GM23338 (cell line): Measurements from ENCODE around the gene GAREM1. TPM values are rescaled to one million over a fixed set of nuclear protein-coding genes. Genes with fewer than 3 reads are reported as not detected.

Source experiments
- ATAC-seq: fragments of 200-7000 bp; cut with Tn5 transposase; 3 replicates; pipeline ENCODE4 v1.9.1; 2020
- DNase-seq: peaks from one replicate; pipeline ENCODE4 v3.0.0-alpha.2; 2015; ENCODE audit warnings: low spot score
- H2AFZ ChIP-seq: fragments of 200-600 bp; sonication (generic); 2 replicates; pipeline ENCODE4 v1.8.0; 2016; ENCODE audit warnings: antibody characterized with exemption, mild to moderate bottlenecking, moderate library complexity
- H3F3A ChIP-seq: fragments of 200-600 bp; sonication (generic); replicated peaks from 2 replicates; pipeline ENCODE4 v1.8.0; 2017; ENCODE audit warnings: antibody characterized with exemption, mixed run types, low read depth
- H3K27ac ChIP-seq: fragments of 200-600 bp; sonication (generic); 2 replicates; pipeline ENCODE4 v1.6.1; 2016; ENCODE audit warnings: low read depth
- H3K27me3 ChIP-seq: fragments of 200-600 bp; sonication (generic); 2 replicates; pipeline ENCODE4 v1.8.0; 2016; ENCODE audit warnings: mild to moderate bottlenecking, mixed run types, moderate library complexity; ENCODE audit not compliant: insufficient read depth
- H3K36me3 ChIP-seq: fragments of 200-600 bp; sonication (generic); 2 replicates; pipeline ENCODE4 v1.8.0; 2016; ENCODE audit warnings: mild to moderate bottlenecking; ENCODE audit not compliant: insufficient read depth
- H3K4me1 ChIP-seq: fragments of 200-600 bp; sonication (generic); 2 replicates; pipeline ENCODE4 v1.8.0; 2016; ENCODE audit warnings: mild to moderate bottlenecking, moderate library complexity; ENCODE audit not compliant: insufficient read depth
- H3K4me2 ChIP-seq: fragments of 200-600 bp; sonication (generic); 2 replicates; pipeline ENCODE4 v1.7.1; 2017; ENCODE audit warnings: mixed run types
- H3K4me3 ChIP-seq: fragments of 200-600 bp; sonication (generic); 2 replicates; pipeline ENCODE4 v1.6.1; 2016; ENCODE audit warnings: mixed run types
- H3K79me2 ChIP-seq: fragments of 200-600 bp; sonication (generic); replicated peaks from 2 replicates; pipeline ENCODE4 v1.8.0; 2017; ENCODE audit warnings: mild to moderate bottlenecking; ENCODE audit not compliant: insufficient read depth
- H3K9me2 ChIP-seq: fragments of 200-600 bp; sonication (generic); 2 replicates; pipeline ENCODE4 v1.8.0; 2017; ENCODE audit not compliant: insufficient read depth
- H4K20me1 ChIP-seq: fragments of 200-600 bp; sonication (generic); replicated peaks from 2 replicates; pipeline ENCODE4 v1.8.0; 2017; ENCODE audit warnings: mild to moderate bottlenecking; ENCODE audit not compliant: insufficient read depth
- H3K27ac Mint-ChIP-seq: 2 replicates; pipeline ENCODE4 v1.8.0; 2020; ENCODE audit warnings: inconsistent platforms, mild to moderate bottlenecking, moderate library complexity, mixed read lengths
- H3K27me3 Mint-ChIP-seq: 3 replicates; pipeline ENCODE4 v1.8.0; 2022; ENCODE audit warnings: low read depth, mild to moderate bottlenecking, moderate library complexity, mixed read lengths, inconsistent platforms; ENCODE audit not compliant: insufficient read depth, poor library complexity
- H3K36me3 Mint-ChIP-seq: 3 replicates; pipeline ENCODE4 v1.8.0; 2021; ENCODE audit warnings: low read depth, mild to moderate bottlenecking, inconsistent platforms, moderate library complexity, mixed read lengths
- H3K4me1 Mint-ChIP-seq: 3 replicates; pipeline ENCODE4 v1.8.0; 2020; ENCODE audit warnings: mild to moderate bottlenecking, inconsistent platforms, mixed read lengths
- H3K4me3 Mint-ChIP-seq: 3 replicates; pipeline ENCODE4 v1.8.0; 2021; ENCODE audit warnings: moderate library complexity, mild to moderate bottlenecking, inconsistent platforms, mixed read lengths
- H3K9me3 Mint-ChIP-seq: 3 replicates; pipeline ENCODE4 v1.8.0; 2020; ENCODE audit warnings: moderate library complexity, mild to moderate bottlenecking, inconsistent platforms, mixed read lengths
- CREB1 ChIP-seq: fragments of 250-450 bp; sonication (Bioruptor Pico); IDR thresholded peaks from 2 replicates; pipeline ENCODE4 v1.5.0; 2020; ENCODE audit warnings: low read depth, mild to moderate bottlenecking, moderate library complexity
- EZH2 ChIP-seq: fragments of 200-600 bp; sonication (generic); IDR thresholded peaks from one replicate; pipeline ENCODE4 v1.8.0; 2017; ENCODE audit warnings: antibody characterized with exemption, mild to moderate bottlenecking, low read depth; ENCODE audit not compliant: unreplicated experiment
- EZH2phosphoT487 ChIP-seq: fragments of 200-600 bp; sonication (generic); IDR thresholded peaks from one replicate; pipeline ENCODE4 v1.8.1; 2018; ENCODE audit warnings: antibody characterized with exemption; ENCODE audit not compliant: unreplicated experiment
- JUNB ChIP-seq: IDR thresholded peaks from one replicate; pipeline ENCODE4 v1.6.1; 2016; ENCODE audit warnings: antibody characterized with exemption; ENCODE audit not compliant: unreplicated experiment
- POLR2AphosphoS5 ChIP-seq: IDR thresholded peaks from 2 replicates; pipeline ENCODE4 v1.6.1; 2016; ENCODE audit warnings: antibody characterized with exemption, low read depth
- STAT1 ChIP-seq: IDR thresholded peaks from one replicate; pipeline ENCODE4 v1.6.1; 2016; ENCODE audit warnings: antibody characterized with exemption; ENCODE audit not compliant: unreplicated experiment
- ZNF114 ChIP-seq: fragments of 250-450 bp; sonication (Bioruptor Pico); IDR thresholded peaks from 2 replicates; pipeline ENCODE4 v1.5.0; 2020; ENCODE audit warnings: mild to moderate bottlenecking, moderate library complexity
- ZNF331 ChIP-seq: fragments of 250-450 bp; sonication (Bioruptor Pico); IDR thresholded peaks from 2 replicates; pipeline ENCODE4 v1.5.0; 2020; ENCODE audit warnings: low read depth, mild to moderate bottlenecking, moderate library complexity
- polyA plus RNA-seq: library from polyadenylated mRNA; unstranded; fragments of >200 nt; fragmentation: Nextera tagmentation; extraction: Ambion mirVana; gene quantifications from 2 replicates; pipeline ENCODE4 v1.2.1, GENCODE V29; 2016
- total RNA-seq: library from RNA; depleted of rRNA; stranded (reverse); fragments of >200 nt; shearing (Covaris generic); gene quantifications from 2 replicates; pipeline ENCODE4 v1.2.3, GENCODE V29; 2014
- TF ChIP-seq, protein P1 (sequence below): fragments of 250-450 bp; sonication (Bioruptor Pico); IDR thresholded peaks from 2 replicates; pipeline ENCODE4 v1.5.0; 2020; ENCODE audit warnings: mild to moderate bottlenecking, moderate library complexity
- TF ChIP-seq, protein P2 (sequence below): IDR thresholded peaks from 2 replicates; pipeline ENCODE4 v1.6.1; 2016; ENCODE audit warnings: antibody characterized with exemption

The GAREM1 gene
- total and polyA plus RNA-seq, 2 experiments from 2014 or later = 2.7 to 6.0 TPM

- TF ChIP-seq, protein P1, sequence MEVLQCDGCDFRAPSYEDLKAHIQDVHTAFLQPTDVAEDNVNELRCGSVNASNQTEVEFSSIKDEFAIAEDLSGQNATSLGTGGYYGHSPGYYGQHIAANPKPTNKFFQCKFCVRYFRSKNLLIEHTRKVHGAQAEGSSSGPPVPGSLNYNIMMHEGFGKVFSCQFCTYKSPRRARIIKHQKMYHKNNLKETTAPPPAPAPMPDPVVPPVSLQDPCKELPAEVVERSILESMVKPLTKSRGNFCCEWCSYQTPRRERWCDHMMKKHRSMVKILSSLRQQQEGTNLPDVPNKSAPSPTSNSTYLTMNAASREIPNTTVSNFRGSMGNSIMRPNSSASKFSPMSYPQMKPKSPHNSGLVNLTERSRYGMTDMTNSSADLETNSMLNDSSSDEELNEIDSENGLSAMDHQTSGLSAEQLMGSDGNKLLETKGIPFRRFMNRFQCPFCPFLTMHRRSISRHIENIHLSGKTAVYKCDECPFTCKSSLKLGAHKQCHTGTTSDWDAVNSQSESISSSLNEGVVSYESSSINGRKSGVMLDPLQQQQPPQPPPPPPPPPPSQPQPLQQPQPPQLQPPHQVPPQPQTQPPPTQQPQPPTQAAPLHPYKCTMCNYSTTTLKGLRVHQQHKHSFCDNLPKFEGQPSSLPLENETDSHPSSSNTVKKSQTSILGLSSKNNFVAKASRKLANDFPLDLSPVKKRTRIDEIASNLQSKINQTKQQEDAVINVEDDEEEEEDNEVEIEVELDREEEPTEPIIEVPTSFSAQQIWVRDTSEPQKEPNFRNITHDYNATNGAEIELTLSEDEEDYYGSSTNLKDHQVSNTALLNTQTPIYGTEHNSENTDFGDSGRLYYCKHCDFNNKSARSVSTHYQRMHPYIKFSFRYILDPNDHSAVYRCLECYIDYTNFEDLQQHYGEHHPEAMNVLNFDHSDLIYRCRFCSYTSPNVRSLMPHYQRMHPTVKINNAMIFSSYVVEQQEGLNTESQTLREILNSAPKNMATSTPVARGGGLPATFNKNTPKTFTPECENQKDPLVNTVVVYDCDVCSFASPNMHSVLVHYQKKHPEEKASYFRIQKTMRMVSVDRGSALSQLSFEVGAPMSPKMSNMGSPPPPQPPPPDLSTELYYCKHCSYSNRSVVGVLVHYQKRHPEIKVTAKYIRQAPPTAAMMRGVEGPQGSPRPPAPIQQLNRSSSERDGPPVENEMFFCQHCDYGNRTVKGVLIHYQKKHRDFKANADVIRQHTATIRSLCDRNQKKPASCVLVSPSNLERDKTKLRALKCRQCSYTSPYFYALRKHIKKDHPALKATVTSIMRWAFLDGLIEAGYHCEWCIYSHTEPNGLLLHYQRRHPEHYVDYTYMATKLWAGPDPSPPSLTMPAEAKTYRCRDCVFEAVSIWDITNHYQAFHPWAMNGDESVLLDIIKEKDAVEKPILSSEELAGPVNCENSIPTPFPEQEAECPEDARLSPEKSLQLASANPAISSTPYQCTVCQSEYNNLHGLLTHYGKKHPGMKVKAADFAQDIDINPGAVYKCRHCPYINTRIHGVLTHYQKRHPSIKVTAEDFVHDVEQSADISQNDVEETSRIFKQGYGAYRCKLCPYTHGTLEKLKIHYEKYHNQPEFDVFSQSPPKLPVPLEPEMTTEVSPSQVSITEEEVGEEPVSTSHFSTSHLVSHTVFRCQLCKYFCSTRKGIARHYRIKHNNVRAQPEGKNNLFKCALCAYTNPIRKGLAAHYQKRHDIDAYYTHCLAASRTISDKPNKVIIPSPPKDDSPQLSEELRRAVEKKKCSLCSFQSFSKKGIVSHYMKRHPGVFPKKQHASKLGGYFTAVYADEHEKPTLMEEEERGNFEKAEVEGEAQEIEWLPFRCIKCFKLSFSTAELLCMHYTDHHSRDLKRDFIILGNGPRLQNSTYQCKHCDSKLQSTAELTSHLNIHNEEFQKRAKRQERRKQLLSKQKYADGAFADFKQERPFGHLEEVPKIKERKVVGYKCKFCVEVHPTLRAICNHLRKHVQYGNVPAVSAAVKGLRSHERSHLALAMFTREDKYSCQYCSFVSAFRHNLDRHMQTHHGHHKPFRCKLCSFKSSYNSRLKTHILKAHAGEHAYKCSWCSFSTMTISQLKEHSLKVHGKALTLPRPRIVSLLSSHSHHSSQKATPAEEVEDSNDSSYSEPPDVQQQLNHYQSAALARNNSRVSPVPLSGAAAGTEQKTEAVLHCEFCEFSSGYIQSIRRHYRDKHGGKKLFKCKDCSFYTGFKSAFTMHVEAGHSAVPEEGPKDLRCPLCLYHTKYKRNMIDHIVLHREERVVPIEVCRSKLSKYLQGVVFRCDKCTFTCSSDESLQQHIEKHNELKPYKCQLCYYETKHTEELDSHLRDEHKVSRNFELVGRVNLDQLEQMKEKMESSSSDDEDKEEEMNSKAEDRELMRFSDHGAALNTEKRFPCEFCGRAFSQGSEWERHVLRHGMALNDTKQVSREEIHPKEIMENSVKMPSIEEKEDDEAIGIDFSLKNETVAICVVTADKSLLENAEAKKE (CRISPR knock-in tag) = no peak
- TF ChIP-seq CREB1 (CRISPR knock-in tag) = no peak
These were observed 133.3 kb downstream of the GAREM1 start (continued) for GRCh38 chr18:32337347-32337746.

GRCh38 chr18:32335228-32335627 lies 135.5 kb downstream of the GAREM1 start:
- no peak for DNase-seq
- TF ChIP-seq EZH2phosphoT487 (no peak), ZNF331 (CRISPR knock-in tag) (no peak), JUNB (no peak), STAT1 (no peak), POLR2AphosphoS5 (no peak), ZNF114 (CRISPR knock-in tag) (no peak), EZH2 (no peak)
- TF ChIP-seq, protein P2, sequence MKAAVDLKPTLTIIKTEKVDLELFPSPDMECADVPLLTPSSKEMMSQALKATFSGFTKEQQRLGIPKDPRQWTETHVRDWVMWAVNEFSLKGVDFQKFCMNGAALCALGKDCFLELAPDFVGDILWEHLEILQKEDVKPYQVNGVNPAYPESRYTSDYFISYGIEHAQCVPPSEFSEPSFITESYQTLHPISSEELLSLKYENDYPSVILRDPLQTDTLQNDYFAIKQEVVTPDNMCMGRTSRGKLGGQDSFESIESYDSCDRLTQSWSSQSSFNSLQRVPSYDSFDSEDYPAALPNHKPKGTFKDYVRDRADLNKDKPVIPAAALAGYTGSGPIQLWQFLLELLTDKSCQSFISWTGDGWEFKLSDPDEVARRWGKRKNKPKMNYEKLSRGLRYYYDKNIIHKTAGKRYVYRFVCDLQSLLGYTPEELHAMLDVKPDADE = no peak
- TF ChIP-seq, protein P1 (CRISPR knock-in tag) = no peak

More at GRCh38 chr18:32335228-32335627, 135.5 kb downstream of the GAREM1 start:
- Histone ChIP-seq H4K20me1 (no peaks in the 10 kb centered on the region), H3K79me2 (no peaks in the 10 kb centered on the region), H3K27ac (no peak overlapping the region), H3K9me2 (no peaks in the 10 kb centered on the region), H3K36me3 (no peaks in the 10 kb centered on the region), H3K4me1 (0 out of 2 replicates have a peak, but pooled peaks cover 3% of the 10 kb centered on the region), H3K4me2 (no peak overlapping the region), H3K27me3 (no peaks in the 10 kb centered on the region), H3F3A (no peaks in the 10 kb centered on the region), H3K4me3 (no peak overlapping the region), H2AFZ (no peak overlapping the region)
- H3K4me3 Mint-ChIP-seq = no peak overlapping the region
- no peak for ATAC-seq
- no peaks in the 10 kb centered on the region for H3K27me3 Mint-ChIP-seq
- no peaks in the 10 kb centered on the region for H3K36me3 Mint-ChIP-seq
- H3K27ac Mint-ChIP-seq = no peak overlapping the region
- peaks cover 5% of the 10 kb centered on the region; the same call in 2 of the 3 replicates for H3K4me1 Mint-ChIP-seq
- H3K9me3 Mint-ChIP-seq = no peaks in the 10 kb centered on the region
